Medulla oblongata (tissue), 1 donor: ENCODE measurements around the gene HHLA2.
"Not testable (repeated sequence)": the region's sequence is repeated elsewhere in the genome, so short reads cannot be mapped to it uniquely, and the experiment has no call there.

ENCODE experiments used
- DNase-seq: peaks from one replicate; pipeline ENCODE4 v3.0.0-alpha.2; 2015; ENCODE audit errors: extremely low spot score

HHLA2 gene, protein sequence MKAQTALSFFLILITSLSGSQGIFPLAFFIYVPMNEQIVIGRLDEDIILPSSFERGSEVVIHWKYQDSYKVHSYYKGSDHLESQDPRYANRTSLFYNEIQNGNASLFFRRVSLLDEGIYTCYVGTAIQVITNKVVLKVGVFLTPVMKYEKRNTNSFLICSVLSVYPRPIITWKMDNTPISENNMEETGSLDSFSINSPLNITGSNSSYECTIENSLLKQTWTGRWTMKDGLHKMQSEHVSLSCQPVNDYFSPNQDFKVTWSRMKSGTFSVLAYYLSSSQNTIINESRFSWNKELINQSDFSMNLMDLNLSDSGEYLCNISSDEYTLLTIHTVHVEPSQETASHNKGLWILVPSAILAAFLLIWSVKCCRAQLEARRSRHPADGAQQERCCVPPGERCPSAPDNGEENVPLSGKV

DNA sequence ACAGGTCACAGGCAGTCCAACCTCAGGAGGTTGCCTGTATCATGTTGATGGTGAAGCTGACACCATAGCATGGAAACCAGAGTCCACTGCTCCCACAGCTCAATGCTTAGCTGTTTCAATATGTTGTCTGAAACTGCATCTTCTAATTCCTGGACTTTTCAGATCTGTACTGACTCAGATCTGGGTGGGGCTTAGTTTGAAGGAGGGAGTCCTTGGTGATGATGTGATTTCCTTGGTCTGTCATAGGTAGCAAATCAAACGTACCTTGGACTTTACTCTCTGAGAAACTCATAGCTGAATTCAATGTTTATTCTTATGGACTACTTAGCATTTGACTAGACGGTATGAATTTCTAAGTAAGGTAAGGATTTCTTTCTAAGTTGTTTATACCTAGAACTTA lies at the start of gene HHLA2:
TSS of gene HHLA2 (plus strand) at position 310 of the 400 bp plus-strand sequence. CDS start 55,266 bp downstream, outside the sequence.
- no peak for DNase-seq

DNA sequence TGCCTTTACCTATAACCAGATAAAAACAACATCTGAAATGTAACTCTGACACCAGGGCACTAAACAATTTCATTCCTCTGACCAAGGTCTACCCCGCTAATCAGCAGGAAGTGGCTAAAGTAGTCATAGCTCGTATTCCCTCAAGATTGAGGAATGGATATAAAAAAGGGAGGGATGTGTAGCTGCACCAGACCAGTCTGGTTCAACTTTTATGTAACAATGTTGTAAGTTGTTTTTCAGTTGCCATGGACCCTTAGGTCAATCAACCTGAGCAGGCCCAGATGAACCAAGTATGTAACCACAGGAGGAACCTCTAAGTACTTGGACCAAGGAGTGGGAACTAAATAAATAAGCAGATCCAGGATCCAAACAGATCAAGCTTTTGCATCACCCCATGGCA lies 45.7 kb upstream of the HHLA2 start:
- DNase-seq: no peak

DNA sequence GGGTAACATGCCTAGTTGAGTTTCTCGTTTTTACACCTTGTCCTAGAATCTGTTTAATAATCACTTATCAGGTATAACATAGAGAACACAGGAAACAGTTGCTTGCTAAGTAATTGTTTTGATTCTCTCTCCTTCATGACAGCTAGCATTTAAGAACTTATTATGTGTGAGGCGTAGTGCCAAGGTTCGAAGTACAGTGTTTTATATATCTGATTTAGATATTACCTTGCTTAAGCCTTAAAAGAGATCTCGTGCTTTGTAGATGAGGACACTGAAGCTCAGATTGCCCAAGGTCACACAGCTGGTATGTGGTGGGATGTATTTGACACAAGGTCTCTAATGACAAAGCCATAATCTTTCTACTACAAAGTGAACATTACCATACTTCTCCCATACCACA lies 45.1 kb upstream of the HHLA2 start:
- no peak for DNase-seq

DNA sequence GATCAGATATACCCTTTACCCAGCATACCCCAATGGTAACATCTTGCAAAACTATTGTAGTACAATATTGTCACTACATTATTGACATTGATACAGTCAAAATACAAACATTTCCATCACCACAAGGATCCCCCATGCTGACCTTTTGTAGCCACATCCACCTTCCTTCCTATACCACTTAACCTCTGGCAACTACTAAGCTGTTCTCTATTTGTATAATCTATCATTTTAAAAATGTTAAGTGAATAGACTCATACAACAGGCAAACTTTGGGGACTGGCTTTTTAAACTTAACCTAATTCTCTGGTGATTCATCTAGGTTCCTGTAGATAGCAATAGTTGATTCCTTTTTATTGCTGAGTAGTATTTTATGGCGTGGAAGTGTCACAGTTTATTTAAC lies 44.5 kb upstream of the HHLA2 start:
- DNase-seq: no peak

DNA sequence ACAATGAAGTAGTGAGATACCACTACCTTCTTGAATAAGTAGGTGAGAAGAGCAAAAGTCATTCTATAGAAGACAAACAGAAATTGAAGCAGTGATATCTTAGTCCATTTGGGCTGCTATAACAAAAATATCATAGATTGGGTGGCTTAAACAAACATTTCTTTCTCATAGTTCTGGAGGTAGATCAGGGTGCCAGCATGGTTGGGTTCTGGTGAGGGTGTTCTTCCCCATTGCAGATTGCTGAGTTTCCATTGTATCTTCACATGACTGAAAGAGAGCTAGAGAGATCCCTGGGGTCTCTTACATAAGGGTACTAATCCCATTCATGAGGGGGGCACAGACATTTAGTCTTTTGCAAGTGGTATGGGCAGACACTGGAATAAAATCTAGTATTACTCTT lies 41.2 kb upstream of the HHLA2 start:
- DNase-seq: no peak

DNA sequence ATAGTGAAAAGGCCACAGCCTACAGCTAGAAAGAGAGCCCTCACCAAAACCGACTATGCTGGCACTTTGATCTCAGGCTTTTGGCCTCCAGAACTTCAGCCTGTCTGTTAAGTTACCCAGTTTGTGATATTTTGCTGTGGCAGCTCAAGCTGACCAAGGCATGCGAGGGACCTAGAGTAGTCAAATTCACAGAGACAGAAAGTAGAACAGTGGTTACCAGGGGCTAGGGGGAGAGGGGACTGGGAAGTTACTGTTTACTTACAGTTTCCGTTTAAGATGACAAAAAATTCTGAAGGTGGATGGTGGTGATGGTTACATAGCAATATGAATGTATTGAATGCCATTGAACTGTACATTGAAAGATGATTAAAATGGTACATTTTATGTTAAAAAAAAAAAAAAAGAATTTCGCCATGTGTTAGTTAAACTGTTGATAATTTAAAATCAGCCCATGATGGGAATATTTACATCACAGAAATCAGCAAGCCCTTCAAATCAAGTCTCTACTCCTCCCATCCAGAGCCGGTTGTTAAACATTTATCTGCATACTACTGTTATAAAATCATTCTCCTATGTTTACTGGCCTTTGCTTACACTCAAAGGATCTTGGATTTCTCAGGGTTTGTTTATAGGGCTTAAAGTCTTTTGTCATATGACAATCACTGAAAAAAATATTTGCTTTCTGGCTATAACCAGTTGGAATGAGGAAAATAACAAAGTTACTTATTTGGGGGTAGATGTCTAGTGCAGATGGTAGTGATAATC lies 31.6 kb upstream of the HHLA2 start:
- not testable (repeated sequence) for DNase-seq

DNA sequence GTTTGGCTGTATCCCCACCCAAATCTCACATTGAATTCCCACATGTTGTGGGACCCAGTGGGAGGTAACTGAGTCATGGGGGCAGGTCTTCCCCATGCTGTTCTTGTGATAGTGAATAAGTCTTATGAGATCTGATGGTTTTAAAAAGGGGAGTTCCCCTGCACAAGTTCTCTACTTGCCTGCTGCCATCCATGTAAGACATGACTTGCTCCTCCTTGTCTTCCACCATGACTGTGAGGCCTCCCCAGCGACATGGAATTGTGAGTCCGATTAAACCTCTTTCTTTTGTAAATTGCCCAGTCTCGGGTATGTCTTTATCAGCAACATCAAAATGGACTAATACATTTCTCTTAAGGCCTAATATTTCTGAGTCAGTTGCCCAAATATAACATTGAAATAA lies 28.1 kb upstream of the HHLA2 start:
- not testable (repeated sequence) for DNase-seq

DNA sequence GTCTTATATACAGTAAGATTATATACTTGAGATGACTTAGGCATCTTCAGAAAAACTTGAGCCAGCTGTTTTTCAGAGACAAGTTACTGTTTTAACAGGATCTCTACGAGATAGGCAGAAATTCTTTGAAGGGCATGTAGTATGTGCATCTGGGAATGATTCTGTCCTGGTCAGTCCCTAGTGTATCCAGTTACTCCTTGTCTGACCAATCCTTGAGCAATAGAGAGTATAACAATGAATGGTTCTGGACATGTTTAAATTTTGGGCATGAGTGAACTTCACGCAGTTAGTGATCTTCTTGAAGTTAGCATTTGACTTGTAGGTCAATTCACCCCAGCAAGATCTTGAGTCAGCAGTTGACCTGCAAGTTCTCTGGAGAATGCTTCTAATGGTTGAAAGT lies 24.7 kb upstream of the HHLA2 start:
- no peak for DNase-seq

DNA sequence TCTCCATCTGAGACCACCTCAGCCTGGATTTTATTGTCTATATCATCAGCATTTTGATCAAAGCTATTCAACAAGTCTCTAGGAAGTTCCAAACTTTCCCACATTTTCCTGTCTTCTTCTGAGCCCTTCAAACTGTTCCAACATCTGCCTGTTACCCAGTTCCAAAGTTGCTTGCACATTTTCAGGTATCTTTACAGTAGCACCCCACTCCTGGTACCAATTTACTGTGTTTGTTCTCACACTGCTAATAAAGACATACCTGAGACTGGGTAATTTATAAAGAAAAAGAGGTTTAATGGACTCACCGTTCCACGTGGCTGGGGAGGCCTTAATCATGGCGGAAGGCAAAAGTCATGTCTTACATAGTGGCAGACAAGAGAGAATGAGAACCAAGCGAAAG lies 17.3 kb upstream of the HHLA2 start:
- not testable (repeated sequence) for DNase-seq

DNA sequence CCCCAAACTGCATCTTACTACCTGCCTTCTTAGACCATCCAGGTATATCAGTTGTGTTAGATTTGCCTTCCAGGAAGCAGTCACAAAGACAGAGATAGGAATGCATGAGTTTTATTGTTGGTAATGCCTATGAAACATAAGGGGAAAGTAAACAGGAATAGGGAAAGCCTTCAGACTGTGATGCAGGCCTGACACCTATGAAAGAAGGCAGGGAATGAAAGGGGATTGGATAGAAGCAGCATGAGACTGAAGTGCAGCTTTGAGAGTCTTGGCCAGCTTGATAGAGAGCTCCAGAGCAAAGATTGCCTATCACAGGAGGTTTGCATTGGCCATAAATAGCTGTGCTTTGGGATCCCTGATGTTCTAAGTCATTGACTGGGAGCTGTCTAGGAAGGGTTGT lies 15.9 kb upstream of the HHLA2 start:
- DNase-seq: no peak

DNA sequence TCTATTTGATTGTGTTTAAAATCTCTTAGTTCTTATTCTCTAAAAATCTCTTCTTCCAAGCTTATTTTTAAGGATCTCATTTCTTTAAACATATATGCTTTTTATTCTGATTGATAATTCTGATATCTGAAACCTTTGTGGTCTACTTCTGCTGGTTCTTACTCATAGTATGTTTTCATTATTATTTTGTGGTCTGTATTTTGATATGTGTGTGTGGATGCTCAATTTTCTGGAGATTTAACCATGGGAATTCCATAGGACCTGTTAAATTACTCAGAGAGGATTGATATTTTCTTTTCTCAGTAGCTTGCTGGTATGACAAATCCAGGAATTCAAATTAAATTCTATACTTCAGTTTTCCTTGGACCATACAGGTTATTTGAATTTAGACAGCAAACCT lies 14.7 kb upstream of the HHLA2 start:
- no peak for DNase-seq

DNA sequence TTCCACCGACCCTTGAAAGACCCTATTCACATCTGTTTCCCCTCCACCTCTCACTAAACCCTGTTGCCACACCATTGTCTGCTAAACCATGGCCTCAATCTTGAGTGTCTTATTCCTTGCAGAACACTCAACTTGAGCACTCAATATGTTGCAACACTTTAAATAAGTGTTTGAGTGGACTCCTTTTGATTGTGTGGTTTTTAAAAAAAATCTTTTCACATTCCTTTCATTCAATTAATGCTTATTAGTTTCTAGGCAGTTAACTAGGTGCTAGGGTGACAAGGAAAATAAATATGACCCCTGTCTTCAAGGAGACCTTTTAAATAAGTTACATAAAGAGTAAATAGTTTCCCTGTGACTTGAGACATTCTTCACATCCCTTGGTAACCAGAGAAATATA lies 13.3 kb upstream of the HHLA2 start:
- no peak for DNase-seq

DNA sequence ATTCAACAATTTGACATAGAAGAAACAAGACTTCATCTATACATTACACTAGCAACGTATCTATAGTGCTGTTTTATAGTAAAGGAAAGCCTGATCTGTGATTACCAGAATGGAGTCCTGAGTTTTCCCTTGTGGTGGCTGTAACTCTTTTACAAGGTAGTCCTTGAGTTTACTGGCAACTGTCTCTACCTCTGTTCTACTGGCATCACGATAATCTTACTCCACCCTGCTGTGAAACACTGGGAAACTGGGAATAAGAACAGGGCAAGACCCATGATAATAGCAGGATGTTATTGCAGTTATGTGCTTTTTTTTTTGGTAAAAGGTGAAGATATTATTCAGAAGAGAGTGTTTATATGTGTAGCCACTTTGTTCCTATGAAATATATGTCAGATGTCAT lies 12.4 kb upstream of the HHLA2 start:
- no peak for DNase-seq

DNA sequence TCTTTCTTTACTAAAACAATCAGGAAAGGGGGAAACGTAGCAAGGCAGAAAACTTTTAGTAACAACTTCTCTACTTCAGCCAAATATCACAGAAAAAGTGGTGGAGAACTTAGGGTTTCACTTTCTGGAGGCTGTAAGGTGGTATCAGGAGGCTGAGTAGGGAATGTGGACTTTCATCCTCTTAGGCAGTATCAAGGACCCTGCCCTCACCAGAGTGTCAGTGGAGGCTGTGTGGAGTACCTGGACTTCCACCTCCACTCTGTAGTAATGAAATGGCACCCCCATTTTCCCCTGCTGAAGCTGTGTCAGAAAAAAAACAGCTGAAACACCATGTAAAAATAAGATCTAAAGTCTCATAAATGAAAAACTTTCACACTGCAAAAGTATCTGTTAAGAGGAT lies 11.2 kb upstream of the HHLA2 start:
- no peak for DNase-seq

DNA sequence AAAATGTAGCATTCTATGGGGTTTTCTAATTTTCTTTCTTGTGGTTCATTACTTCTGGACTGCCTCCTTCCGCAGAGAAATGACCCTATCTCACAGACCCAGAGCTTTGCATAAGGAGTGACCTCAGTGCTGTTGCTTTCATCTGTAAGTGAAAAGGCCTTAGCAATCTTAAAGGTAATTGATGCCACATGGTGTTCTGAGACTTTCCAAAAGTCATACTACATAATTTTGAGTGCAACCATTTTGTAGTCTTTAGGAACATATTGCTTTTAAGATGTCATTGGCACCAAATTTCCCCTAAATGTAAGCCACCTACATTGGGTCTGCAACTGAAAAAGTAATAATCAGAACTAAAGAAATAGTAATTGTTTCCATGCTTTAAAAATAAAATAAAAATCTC lies 9.2 kb upstream of the HHLA2 start:
- no peak for DNase-seq

DNA sequence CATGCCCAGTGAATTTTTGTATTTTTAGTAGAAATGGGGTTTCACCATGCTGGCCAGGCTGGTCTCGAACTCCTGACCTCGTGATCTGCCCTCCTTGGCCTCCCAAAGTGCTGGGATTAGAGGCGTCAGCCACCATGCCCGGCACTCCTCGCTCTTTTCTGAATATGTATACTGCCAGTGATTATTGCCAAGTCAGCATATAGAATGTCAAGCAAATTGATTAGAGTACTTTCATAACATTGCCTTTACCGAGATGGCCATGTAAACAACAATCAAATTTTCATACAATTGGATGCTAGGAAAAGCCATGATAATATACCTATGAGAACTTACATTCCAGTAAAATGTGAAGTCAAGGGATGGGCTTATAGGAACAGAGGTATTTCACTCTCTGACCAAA lies 8.2 kb upstream of the HHLA2 start:
- DNase-seq: not testable (repeated sequence)

DNA sequence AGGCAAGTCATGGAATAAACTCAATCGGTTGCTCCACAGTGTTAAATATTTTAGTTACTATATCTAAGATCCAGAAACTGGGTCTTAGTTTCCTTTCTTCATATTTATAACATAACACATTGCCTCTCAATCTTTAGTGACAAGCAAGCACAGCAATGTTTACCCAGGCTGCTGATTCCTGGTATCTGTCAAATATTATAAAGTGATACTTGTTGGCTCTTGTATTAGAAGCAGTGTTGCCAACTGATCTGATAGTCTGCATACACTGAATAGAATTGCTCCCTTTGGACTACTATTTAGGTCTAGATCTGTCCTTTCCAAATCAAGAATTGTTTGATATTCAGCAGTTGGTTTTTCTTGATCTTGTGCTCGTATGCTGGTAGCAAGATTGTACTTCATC lies 7.2 kb upstream of the HHLA2 start:
- DNase-seq: no peak

DNA sequence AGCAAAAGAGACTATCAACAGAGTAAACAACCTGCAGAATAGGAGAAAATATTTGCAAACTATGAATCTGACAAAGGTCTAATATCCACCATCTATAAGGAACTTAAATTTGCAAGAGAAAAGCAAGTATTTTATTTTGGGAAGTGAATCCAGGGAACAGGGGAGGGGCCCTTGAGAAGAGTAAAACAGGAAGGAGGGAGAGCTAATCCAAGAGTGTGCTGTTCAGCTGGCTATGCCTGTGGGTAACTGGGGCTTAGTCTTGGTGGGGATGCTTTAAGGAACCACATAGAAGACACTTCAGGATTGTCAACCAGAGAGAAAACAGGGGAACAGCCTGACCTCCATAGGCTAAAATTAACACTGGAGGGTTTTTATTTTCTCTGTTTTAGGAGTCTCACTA lies 3.9 kb upstream of the HHLA2 start:
- DNase-seq: no peak

DNA sequence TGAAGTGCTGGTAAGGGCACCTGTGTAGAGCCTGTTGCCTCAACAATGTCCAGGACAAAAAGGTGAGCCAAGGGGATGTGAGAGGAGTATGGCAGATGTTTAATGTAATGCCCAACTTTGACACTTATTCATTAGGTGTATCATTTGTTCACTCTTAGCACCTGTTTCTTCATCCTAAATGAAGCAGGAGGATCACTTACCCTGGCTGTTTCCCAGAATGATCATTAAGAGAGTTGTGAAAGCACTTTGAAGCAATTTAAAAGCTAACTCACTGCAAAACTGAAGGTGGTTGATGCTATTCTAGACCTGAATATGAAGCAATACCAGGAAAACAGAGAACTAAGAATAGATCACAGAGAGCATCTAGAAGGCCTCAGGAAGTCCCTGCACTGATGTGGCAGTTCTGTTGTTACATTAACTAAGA lies 3.4 kb upstream of the HHLA2 start:
- DNase-seq: no peak

DNA sequence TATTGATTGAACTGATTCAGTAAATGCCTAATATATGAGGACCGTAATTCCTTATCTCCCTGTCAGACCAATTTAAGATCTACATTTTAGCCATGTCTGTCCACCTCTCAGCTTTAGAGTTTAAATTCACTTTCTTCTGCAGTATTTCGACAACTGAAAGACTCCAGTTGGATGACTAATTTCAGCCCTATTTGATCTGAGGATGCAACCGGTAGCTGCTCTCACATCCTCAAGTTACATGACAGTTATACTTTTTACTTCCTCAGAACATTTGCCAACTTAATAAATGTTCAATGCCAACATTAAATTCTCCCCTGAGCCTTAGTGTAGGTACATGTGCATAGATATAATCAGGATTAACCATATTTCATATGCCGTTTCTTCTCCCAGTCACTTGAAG lies 2.5 kb upstream of the HHLA2 start:
- no peak for DNase-seq

DNA sequence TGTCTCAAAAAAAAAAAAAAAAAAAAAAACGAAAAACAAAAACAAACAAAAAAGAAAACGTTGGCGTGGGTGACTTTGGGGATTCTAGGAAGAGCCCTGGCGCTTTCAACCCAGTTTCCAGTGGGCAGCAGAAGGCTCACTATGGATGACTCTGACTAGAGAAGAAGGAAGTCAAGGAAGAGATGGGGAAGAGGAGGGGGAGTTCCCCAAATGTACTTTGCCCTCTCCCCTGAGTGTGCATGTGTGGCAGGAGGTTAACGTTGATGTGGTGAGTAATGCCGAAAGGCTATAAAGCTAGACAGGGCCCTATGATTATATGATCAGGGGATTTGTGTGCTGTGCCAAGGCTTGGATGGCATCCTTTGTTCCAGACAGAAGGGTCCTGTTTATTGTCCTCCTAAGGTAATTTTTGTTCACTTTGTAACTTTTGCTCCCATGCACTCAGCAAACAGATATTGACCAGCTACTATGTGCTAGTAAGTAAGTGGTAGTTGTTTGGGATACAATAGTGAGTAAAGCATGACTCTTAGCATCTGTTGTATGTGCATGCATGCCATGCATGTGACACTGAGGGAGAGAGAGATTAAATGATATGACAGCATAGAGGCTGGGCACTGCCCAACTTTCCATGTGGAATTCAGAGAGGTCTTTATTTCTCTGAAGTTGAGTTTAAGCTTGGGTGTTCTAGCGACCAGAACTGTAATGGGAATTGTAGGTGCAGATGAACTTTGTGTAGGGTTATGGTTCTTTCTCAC lies 750 bp upstream of the HHLA2 start:
- no peak for DNase-seq

DNA sequence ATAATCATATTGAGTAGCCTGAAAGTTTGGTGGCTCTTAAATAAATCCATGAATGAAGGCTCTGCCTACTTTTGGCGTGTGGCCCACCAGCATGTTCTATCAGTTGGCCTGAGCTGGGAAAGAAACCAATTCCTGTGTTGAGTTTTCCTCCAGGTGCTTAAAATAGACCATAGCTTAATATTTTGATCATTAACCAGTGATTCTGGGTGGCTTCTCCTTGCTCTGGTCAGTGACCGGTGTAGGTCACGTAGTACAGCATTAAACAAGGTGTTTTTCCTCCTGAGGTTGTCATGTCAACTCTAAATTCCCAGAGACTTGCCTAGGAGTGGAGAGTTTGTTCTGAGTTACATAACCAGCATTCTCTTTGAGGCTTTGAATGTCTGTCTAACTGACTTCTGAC lies 1.3 kb downstream of the HHLA2 start:
- no peak for DNase-seq

DNA sequence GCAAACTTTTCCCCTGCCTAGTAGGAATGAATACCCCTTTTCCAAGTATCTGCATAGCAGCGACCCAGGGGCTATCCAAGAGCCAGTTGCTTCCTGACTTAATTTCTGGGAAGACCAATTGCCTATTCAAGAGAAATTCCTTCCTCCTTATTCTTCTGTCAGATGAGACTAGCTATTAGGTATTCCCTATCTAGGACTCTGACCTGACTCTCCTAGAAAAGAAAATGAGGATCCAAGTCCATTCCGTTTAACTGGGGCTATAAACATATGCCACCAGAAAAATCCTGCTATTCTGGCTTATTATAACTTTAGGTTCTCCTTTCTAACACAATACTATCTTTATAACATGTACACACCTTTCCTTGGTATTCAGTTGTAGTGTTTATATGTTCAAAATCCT lies 1.7 kb downstream of the HHLA2 start:
- DNase-seq: no peak
